ENCODE measurements around the gene PRR18.

The PRR18 gene

GRCh38 chr6:166325383-166326042, 17.3 kb upstream of the PRR18 start:
- DNase-seq (ENCODE audit: low read depth in 1 of 2, low spot score in 1 of 2) = no peak
- TF ChIP-seq JUND (IDR thresholded peaks at IDR 0.05; ENCODE audit: low read depth) = no peak
- in situ Hi-C loops (cut with HindIII; ENCODE audit: low pct_unique_long_range_greater_than_20kb, low sequenced_read_pairs) = no loop called here

GRCh38 chr6:166323395-166323794, 15.2 kb upstream of the PRR18 start:
- no peak for TF ChIP-seq JUND (IDR thresholded peaks at IDR 0.05; ENCODE audit: low read depth)
- no peak for DNase-seq (ENCODE audit: low read depth in 1 of 2, low spot score in 1 of 2)
- in situ Hi-C loops (cut with HindIII; ENCODE audit: low pct_unique_long_range_greater_than_20kb, low sequenced_read_pairs) = no loop called here

GRCh38 chr6:166318649-166319600, 10.7 kb upstream of the PRR18 start:
- no peak for DNase-seq (ENCODE audit: low read depth in 1 of 2, low spot score in 1 of 2)
- in situ Hi-C loops (cut with HindIII; ENCODE audit: low pct_unique_long_range_greater_than_20kb, low sequenced_read_pairs) = no loop called here
- TF ChIP-seq JUND (IDR thresholded peaks at IDR 0.05; ENCODE audit: low read depth) = no peak

- in situ Hi-C loops (cut with HindIII; ENCODE audit: low pct_unique_long_range_greater_than_20kb, low sequenced_read_pairs) = no loop called here
These were observed 10.0 kb upstream of the PRR18 start for GRCh38 chr6:166318227-166318626.

GRCh38 chr6:166317261-166318212, 9.3 kb upstream of the PRR18 start:
- in situ Hi-C loops (cut with HindIII; ENCODE audit: low pct_unique_long_range_greater_than_20kb, low sequenced_read_pairs) = no loop called here
- no peak for TF ChIP-seq JUND (IDR thresholded peaks at IDR 0.05; ENCODE audit: low read depth)
- DNase-seq (ENCODE audit: low read depth in 1 of 2, low spot score in 1 of 2) = no peak

More at GRCh38 chr6:166318227-166318626, 10.0 kb upstream of the PRR18 start:
- no peak for DNase-seq (ENCODE audit: low read depth in 1 of 2, low spot score in 1 of 2)
- TF ChIP-seq JUND (IDR thresholded peaks at IDR 0.05; ENCODE audit: low read depth) = no peak

- in situ Hi-C loops (cut with HindIII; ENCODE audit: low pct_unique_long_range_greater_than_20kb, low sequenced_read_pairs) = no loop called here
- no peak for TF ChIP-seq JUND (IDR thresholded peaks at IDR 0.05; ENCODE audit: low read depth)
- DNase-seq (ENCODE audit: low read depth in 1 of 2, low spot score in 1 of 2) = no peak
These were observed 7.2 kb upstream of the PRR18 start for GRCh38 chr6:166315436-166315835.

- in situ Hi-C loops (cut with HindIII; ENCODE audit: low pct_unique_long_range_greater_than_20kb, low sequenced_read_pairs) = no loop called here
- TF ChIP-seq JUND (IDR thresholded peaks at IDR 0.05; ENCODE audit: low read depth) = no peak
These were observed 6.3 kb upstream of the PRR18 start for GRCh38 chr6:166314454-166314853.

GRCh38 chr6:166313255-166314070, 5.3 kb upstream of the PRR18 start:
- no peak for TF ChIP-seq JUND (IDR thresholded peaks at IDR 0.05; ENCODE audit: low read depth)
- in situ Hi-C loops (cut with HindIII; ENCODE audit: low pct_unique_long_range_greater_than_20kb, low sequenced_read_pairs) = no loop called here

More at GRCh38 chr6:166314454-166314853, 6.3 kb upstream of the PRR18 start:
- no peak for DNase-seq (ENCODE audit: low read depth in 1 of 2, low spot score in 1 of 2)

GRCh38 chr6:166312832-166313231, 4.6 kb upstream of the PRR18 start:
- no peak for DNase-seq (ENCODE audit: low read depth in 1 of 2, low spot score in 1 of 2)
- no peak for TF ChIP-seq JUND (IDR thresholded peaks at IDR 0.05; ENCODE audit: low read depth)
- in situ Hi-C loops (cut with HindIII; ENCODE audit: low pct_unique_long_range_greater_than_20kb, low sequenced_read_pairs) = no loop called here

More at GRCh38 chr6:166313255-166314070, 5.3 kb upstream of the PRR18 start:
- peak in 1 of 2 experiments; percentile 5 for DNase-seq (ENCODE audit: low read depth in 1 of 2, low spot score in 1 of 2)

GRCh38 chr6:166310634-166311033, 2.4 kb upstream of the PRR18 start:
- no peak for DNase-seq (ENCODE audit: low read depth in 1 of 2, low spot score in 1 of 2)
- TF ChIP-seq JUND (IDR thresholded peaks at IDR 0.05; ENCODE audit: low read depth) = no peak
- in situ Hi-C loops (cut with HindIII; ENCODE audit: low pct_unique_long_range_greater_than_20kb, low sequenced_read_pairs) = no loop called here

GRCh38 chr6:166309977-166310376, 1.8 kb upstream of the PRR18 start:
- DNase-seq (ENCODE audit: low read depth in 1 of 2, low spot score in 1 of 2) = no peak
- TF ChIP-seq JUND (IDR thresholded peaks at IDR 0.05; ENCODE audit: low read depth) = no peak
- in situ Hi-C loops (cut with HindIII; ENCODE audit: low pct_unique_long_range_greater_than_20kb, low sequenced_read_pairs) = no loop called here

Measured in T47D (cell line).